Activated T-cell treated with anti-CD3 and anti-CD28 coated beads, Interleukin-2, amount 50 U/mL, for 72 hours (primary cell): ENCODE measurements around the gene ENAH. TPM values are rescaled to one million over a fixed set of nuclear protein-coding genes. Genes with fewer than 3 reads are reported as not detected.
"Not testable (repeated sequence)": the region's sequence is repeated elsewhere in the genome, so short reads cannot be mapped to it uniquely, and the experiment has no call there.

Experiments
- ATAC-seq, 2 donors: fragments of 150-1000 bp; cut with Tn5 transposase; replicated peaks in 1 of 2; 2 replicates each; pipeline ENCODE4 v1.10.0; 2021; ENCODE audit warnings: moderate library complexity in 2 of 2, mild to moderate bottlenecking in 1 of 2
- DNase-seq, 2 donors: peaks; one replicate each; pipeline ENCODE4 v3.0.0; 2021 to 2022; ENCODE audit warnings: mixed read lengths in 1 of 2
- H3K27ac Mint-ChIP-seq: one replicate; pipeline ENCODE4 v1.8.0; 2022; ENCODE audit warnings: mild to moderate bottlenecking, moderate library complexity, mixed read lengths
- H3K27me3 Mint-ChIP-seq: one replicate; pipeline ENCODE4 v1.8.0; 2022; ENCODE audit warnings: low read depth, mixed read lengths
- H3K36me3 Mint-ChIP-seq, 2 donors: one replicate each; pipeline ENCODE4 v1.8.0; 2022; ENCODE audit warnings: mixed read lengths in 2 of 2, mild to moderate bottlenecking in 1 of 2; ENCODE audit not compliant: insufficient read depth in 2 of 2
- H3K4me1 Mint-ChIP-seq: one replicate; pipeline ENCODE4 v1.8.0; 2022; ENCODE audit warnings: low read depth, mixed read lengths
- H3K4me3 Mint-ChIP-seq, 2 donors: one replicate each; pipeline ENCODE4 v1.8.0; 2022; ENCODE audit warnings: mild to moderate bottlenecking in 2 of 2, mixed read lengths in 2 of 2, moderate library complexity in 2 of 2
- H3K9me3 Mint-ChIP-seq, 2 donors: one replicate each; pipeline ENCODE4 v1.8.0; 2022; ENCODE audit warnings: mixed read lengths in 2 of 2
- total RNA-seq, 2 donors: library from RNA; stranded (reverse); gene quantifications; one replicate each; pipeline ENCODE4 v1.2.3, GENCODE V29; 2022

Gene ENAH
- total RNA-seq, 2 donors from 2014 or later: 0.12 to 0.43 TPM

DNA sequence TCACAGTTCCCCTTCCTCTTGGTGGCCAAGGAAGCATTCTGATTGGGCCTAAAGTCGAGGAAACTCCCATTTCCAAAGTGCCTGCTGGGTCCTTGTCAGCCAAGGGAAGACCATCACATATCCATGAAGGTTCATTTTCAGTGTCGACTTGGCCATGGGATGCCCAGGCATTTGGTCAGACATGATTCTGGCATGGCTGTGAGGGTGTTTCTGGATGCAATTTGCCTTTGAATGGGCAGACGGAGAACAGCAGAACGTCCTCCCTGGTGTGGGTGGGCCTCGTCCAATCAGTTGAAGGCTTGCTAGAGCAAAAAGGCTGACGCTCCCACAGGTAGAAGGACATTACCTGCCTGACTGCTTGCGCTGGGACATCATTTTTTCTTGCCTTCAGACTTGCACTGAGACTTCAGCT is 176.8 kb downstream of the ENAH start:
- H3K27me3 Mint-ChIP-seq: no peaks in the 10 kb centered on the region
- no peak for ATAC-seq
- peaks cover 40% of the 10 kb centered on the region for H3K4me1 Mint-ChIP-seq
- peaks cover 0 to 2% of the 10 kb centered on the region in 2 donors for H3K9me3 Mint-ChIP-seq
- no peak overlapping the region for H3K27ac Mint-ChIP-seq
- no peaks in the 10 kb centered on the region for H3K36me3 Mint-ChIP-seq
- no peak for DNase-seq
- H3K4me3 Mint-ChIP-seq: no peak overlapping the region

GRCh38 chr1:225474986-225475820 is 177.7 kb downstream of the ENAH start:
- no peak overlapping the region for H3K27ac Mint-ChIP-seq
- peak; percentile 69 to 77 for ATAC-seq
- no peak overlapping the region for H3K4me3 Mint-ChIP-seq
- H3K36me3 Mint-ChIP-seq: no peaks in the 10 kb centered on the region
- DNase-seq: peak; percentile 57 to 85
- peaks cover 40% of the 10 kb centered on the region for H3K4me1 Mint-ChIP-seq
- H3K9me3 Mint-ChIP-seq: peaks cover 0 to 2% of the 10 kb centered on the region in 2 donors
- no peaks in the 10 kb centered on the region for H3K27me3 Mint-ChIP-seq

- Mint-ChIP-seq H3K36me3 (no peaks in the 10 kb centered on the region), H3K4me3 (peak overlapping the region in 1 of 2 donors; percentile 54), H3K27ac (no peak overlapping the region), H3K4me1 (peaks cover 40% of the 10 kb centered on the region), H3K9me3 (peaks cover 0 to 2% of the 10 kb centered on the region in 2 donors), H3K27me3 (no peaks in the 10 kb centered on the region)
- ATAC-seq (no peak), DNase-seq (no peak)
Measured at GRCh38 chr1:225474439-225474985, 178.4 kb downstream of the ENAH start.

DNA sequence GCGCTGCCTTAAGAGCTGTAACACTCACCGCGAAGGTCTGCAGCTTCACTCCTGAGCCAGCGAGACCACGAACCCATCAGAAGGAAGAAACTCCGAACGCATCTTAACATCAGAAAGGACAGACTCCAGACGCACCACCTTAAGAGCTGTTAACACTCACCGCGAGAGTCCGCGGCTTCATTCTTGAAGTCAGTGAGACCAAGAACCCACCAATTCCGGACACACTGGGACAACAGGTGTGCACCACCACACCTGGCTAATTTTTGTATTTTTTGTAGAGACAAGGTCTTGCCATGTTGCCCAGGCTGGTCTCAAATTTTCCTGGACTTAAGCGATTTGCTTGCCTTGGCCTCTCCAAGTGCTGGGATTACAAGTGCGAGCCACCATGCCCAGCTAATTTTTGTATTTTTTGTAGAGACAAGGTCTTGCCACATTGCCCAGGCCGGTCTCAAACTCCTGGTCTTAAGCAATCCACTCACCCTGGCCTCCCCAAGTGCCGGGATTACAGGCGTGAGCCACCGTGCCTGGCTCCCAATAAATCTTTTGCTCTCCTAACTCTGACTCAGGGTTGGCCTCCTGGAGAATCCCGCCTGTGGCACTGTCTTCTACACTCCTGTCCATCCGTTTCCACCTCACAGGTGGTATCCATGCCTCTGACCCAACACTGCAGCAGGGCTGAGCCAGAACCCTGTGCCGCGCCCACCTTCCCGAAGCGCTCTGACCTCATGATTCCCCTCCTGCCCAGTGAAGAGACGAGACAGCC is 179.1 kb downstream of the ENAH start:
- Mint-ChIP-seq H3K4me3 (peak overlapping the region in 1 of 2 donors; percentile 54), H3K4me1 (peaks cover 46% of the 10 kb centered on the region)
- not testable (repeated sequence) for H3K9me3 Mint-ChIP-seq, ATAC-seq, H3K36me3 Mint-ChIP-seq, H3K27ac Mint-ChIP-seq, DNase-seq, H3K27me3 Mint-ChIP-seq

DNA sequence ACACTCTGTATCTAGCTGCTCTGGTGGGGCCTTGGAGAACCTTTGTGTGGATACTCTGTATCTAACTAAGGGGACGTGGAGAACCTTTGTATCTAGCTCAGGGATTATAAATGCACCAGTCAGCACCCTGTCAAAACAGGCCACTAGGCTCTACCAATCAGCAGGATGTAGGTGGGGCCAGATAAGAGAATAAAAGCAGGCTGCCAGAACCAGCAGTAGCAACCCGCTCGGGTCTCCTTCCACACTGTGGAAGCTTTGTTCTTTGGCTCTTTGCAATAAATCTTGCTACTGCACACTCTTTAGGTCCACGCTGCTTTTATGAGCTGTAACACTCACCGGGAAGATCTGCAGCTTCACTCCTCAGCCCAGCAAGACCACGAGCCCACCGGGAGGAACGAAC is 179.7 kb downstream of the ENAH start:
- Mint-ChIP-seq H3K4me1 (peaks cover 49% of the 10 kb centered on the region), H3K4me3 (peak overlapping the region; percentile 11 to 38)
- not testable (repeated sequence) for ATAC-seq, DNase-seq, H3K9me3 Mint-ChIP-seq, H3K36me3 Mint-ChIP-seq, H3K27me3 Mint-ChIP-seq, H3K27ac Mint-ChIP-seq

DNA sequence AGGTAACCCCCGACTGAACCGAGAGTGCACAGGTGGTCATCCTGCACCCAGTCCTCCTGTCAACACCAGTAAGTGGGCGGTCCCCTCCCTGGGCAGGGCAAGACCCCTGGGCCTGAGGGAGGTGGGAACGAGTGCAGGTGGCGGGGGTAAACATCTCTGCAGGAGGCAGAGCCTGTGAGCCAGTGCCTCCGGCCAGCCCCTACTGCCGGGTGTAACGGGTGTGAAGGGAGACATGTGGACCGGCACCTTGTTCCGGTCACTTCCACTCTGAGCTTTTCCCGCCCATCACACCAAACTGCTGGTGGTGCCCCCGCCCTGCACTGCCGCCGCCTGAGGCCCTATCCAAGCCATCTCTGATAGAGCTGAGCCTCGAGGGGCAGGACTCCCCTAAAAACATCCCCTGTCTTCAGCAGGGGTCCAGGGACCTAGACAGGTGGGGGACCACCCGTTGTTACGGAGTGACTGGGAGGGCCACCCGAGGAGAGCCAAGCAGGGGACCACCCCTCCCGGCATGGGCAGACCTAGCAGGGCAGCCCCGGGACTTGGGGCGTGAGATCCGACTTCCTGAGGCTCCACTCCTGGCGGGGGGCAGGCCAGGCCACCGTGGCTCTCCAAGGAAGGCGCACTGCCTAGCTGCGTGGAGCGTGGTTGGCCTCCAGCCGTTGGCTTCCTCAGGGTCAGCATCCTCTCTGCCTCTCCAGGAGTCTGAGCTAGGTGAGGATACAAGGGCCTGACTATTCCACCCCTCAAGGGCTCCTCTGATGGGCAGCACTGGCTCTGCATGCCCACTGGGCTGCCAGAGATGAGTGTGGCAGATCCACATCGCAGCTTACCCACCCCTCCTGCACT is 181.2 kb downstream of the ENAH start:
- Mint-ChIP-seq H3K27ac (no peak overlapping the region), H3K4me1 (peaks cover 43% of the 10 kb centered on the region), H3K27me3 (no peaks in the 10 kb centered on the region), H3K4me3 (no peak overlapping the region), H3K36me3 (no peaks in the 10 kb centered on the region), H3K9me3 (peaks cover 0 to 2% of the 10 kb centered on the region in 2 donors)
- no peak for DNase-seq
- no peak for ATAC-seq

- no peak for ATAC-seq
- Mint-ChIP-seq H3K36me3 (no peaks in the 10 kb centered on the region), H3K4me3 (no peak overlapping the region), H3K4me1 (peaks cover 42% of the 10 kb centered on the region), H3K27me3 (no peaks in the 10 kb centered on the region), H3K27ac (no peak overlapping the region), H3K9me3 (no peaks in the 10 kb centered on the region)
- no peak for DNase-seq
Measured at GRCh38 chr1:225471109-225471452, 181.8 kb downstream of the ENAH start.

GRCh38 chr1:225470211-225471108 is 182.5 kb downstream of the ENAH start:
- H3K27ac Mint-ChIP-seq: no peak overlapping the region
- ATAC-seq (no peak), DNase-seq (no peak)
- H3K9me3 Mint-ChIP-seq: no peaks in the 10 kb centered on the region
- H3K27me3 Mint-ChIP-seq: no peaks in the 10 kb centered on the region
- H3K4me1 Mint-ChIP-seq: peaks cover 45% of the 10 kb centered on the region
- H3K4me3 Mint-ChIP-seq: no peak overlapping the region
- no peaks in the 10 kb centered on the region for H3K36me3 Mint-ChIP-seq

DNA sequence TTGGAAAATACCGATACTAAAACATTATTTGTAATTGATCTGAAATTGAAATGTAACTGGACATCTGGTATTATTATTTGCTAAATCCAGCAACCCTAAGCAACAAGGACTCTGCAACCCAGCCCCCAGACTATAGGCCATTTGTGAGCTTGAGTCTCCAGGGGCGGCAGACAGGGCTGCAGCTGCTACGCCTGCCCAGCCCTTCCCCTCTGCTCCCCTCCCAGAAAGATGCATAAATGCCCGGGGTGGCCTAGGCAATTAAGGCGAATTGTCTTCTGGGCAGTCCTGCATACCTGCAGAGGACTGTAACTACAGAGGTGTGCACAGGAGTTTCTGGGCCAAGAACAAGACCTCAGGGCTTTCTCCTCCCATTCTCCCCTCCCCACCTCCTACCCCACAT is 183.9 kb downstream of the ENAH start:
- Mint-ChIP-seq H3K9me3 (no peaks in the 10 kb centered on the region), H3K27me3 (no peaks in the 10 kb centered on the region), H3K4me1 (peaks cover 44% of the 10 kb centered on the region), H3K27ac (peak overlapping the region; percentile 5), H3K4me3 (peak overlapping the region; percentile 96), H3K36me3 (no peaks in the 10 kb centered on the region)
- no peak for ATAC-seq
- DNase-seq: no peak

- H3K9me3 Mint-ChIP-seq: no peaks in the 10 kb centered on the region
- H3K36me3 Mint-ChIP-seq: no peaks in the 10 kb centered on the region
- no peaks in the 10 kb centered on the region for H3K27me3 Mint-ChIP-seq
- H3K27ac Mint-ChIP-seq: peak overlapping the region; percentile 98
- DNase-seq (peak; percentile 35 to 39), ATAC-seq (peak in 1 of 2 donors; percentile 12)
- H3K4me3 Mint-ChIP-seq: peak overlapping the region; percentile 96
- peaks cover 43% of the 10 kb centered on the region for H3K4me1 Mint-ChIP-seq
Measured at GRCh38 chr1:225468270-225469020, 184.5 kb downstream of the ENAH start.

GRCh38 chr1:225467193-225468020 is 185.5 kb downstream of the ENAH start:
- H3K27ac Mint-ChIP-seq: peak overlapping the region; percentile 98
- no peaks in the 10 kb centered on the region for H3K36me3 Mint-ChIP-seq
- H3K4me3 Mint-ChIP-seq: peak overlapping the region; percentile 96
- DNase-seq (peak; percentile 84 to 85), ATAC-seq (peak; percentile 91)
- peaks cover 44% of the 10 kb centered on the region for H3K4me1 Mint-ChIP-seq
- H3K9me3 Mint-ChIP-seq: no peaks in the 10 kb centered on the region
- H3K27me3 Mint-ChIP-seq: no peaks in the 10 kb centered on the region
